Left kidney (tissue), 2 donors: ENCODE data around the gene ATRIP. TPM values are rescaled to one million over a fixed set of nuclear protein-coding genes. Genes with fewer than 3 reads are reported as not detected.

ENCODE experiments used
- DNase-seq: peaks from one replicate; pipeline ENCODE4 v3.0.0-alpha.2; 2013
- polyA plus RNA-seq: library from polyadenylated mRNA; unstranded; fragments of 120-200 nt; gene quantifications from one replicate; pipeline ENCODE4 v1.2.1, GENCODE V29; 2013; ENCODE audit not compliant: insufficient read length

The ATRIP gene
- polyA plus RNA-seq, 1 donor = 15.7 TPM

DNA sequence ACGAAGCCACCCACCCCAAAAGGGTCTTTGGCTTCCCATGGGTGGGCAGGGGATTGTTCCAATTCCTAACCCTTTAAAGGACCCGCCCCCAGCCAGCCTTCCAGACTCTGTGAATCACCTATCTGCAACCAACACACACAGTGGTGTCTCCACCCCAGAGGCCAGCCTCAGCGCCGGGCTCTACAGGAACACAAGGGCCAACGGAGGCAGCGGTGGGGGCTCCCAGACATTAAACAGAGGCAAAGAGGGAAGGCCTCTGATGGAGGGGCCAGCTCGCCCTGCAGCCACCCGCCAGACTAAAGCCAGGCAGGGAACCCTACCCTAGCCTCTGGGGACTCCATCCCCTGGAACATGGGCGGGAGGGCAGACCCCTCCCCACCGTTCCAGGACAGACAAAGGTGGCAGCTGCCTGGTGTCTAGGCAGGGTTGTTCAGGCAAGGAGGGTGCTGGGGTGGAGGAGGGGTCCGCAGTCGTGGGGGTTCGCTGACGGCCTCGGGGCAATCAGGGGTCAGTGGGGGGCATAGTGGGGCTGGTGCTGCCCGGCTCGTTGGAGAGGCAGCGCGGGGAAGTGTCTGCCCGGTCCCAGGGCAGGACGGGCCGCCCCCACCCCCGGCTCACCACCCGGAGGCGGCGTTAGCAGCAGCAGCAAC lies 57.0 kb downstream of the ATRIP start:
- peak; percentile 3 for DNase-seq

DNA sequence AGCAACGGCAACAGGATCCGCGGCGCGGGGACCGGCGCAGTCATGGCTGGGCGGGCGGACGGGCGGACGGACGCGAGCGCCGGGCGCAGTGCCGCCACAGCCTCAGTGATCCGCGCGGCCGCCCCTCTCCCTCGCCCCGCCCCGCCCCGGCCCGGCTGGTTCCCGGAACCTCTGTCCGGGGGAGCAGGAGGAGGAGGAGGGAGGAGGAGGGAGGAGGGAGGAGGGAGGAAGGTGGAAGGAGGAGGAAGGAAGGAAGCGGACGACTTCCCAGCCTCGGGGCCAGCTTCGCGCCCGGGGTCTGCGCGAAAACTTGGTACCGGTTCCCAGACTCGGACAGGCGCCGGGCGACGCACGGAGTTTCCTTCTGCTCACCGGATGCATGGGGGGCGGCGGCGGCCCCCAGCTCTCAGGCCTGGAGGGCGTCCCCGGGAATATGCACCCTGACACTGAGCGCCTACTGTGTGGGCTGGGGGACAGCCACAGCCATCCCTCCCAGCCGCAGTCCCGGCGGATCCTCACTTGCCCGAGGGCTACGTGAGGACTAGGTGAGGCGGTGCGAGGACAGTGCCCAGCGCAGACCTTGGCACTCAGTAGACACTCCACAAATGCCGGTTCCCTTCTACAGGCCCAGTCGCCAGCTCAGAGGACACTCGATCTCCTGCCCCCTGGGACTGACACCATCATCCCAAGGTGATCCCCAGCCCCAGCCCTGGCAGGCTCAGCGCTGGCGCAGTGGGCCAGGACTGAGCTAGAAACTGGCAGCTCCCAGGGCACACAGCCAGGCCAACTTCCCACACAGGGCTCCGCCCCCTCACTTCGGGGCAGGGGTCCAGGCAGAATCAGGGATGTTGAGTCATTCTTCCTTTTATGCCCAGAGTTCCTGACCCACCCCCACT lies 57.8 kb downstream of the ATRIP start, which contains the start of gene SHISA5:
TSS of gene SHISA5 (minus strand) at position 124 of the 896 bp plus-strand sequence. CDS start at position 44, 80 bp downstream.
- peak; percentile 62 for DNase-seq

DNA sequence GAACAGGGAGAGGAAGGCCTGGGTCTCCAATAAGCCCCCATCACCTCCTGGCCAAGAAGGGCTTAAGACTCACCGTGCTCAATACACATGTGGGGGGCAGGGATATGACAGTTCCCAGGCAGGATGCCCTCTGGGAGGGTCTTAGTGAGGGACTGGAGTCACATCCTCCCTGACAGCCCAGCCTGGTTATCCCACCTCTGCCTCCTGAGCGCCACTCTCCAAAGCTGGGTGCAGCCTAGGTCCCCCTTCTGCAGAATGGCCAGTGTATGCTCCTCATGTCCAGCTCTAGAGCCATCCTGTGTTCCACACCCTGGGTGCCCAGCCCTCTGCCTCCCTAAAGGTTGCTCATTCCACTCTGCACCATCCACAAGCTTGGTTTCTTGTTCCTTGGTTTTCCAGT lies 58.6 kb downstream of the ATRIP start:
- no peak for DNase-seq

DNA sequence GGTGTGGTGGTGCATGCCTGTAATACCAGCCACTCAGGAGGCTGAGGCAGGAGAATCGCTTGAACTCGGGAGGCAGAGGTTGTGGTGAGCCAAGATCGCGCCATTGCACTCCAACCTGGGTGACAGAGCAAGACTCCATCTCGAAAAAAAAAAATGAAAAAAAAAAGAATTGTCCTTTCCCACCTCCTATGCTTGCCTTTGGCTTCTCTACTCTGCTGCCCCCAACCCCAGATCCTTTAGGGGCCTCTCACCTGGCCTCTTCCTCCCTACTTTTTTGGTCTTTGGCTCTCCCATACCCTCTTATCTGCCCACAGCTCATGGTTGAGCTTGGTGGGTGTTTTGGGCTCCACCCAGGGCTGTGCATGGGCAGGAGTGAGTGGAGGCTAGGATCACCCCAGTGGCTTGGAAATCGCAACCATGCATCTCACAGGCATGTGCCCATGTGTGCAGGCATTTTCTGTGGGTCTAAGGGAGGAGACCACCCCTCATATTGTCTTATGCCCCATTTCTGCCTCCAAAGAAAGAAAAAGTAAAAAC lies 59.5 kb downstream of the ATRIP start:
- DNase-seq = no peak

DNA sequence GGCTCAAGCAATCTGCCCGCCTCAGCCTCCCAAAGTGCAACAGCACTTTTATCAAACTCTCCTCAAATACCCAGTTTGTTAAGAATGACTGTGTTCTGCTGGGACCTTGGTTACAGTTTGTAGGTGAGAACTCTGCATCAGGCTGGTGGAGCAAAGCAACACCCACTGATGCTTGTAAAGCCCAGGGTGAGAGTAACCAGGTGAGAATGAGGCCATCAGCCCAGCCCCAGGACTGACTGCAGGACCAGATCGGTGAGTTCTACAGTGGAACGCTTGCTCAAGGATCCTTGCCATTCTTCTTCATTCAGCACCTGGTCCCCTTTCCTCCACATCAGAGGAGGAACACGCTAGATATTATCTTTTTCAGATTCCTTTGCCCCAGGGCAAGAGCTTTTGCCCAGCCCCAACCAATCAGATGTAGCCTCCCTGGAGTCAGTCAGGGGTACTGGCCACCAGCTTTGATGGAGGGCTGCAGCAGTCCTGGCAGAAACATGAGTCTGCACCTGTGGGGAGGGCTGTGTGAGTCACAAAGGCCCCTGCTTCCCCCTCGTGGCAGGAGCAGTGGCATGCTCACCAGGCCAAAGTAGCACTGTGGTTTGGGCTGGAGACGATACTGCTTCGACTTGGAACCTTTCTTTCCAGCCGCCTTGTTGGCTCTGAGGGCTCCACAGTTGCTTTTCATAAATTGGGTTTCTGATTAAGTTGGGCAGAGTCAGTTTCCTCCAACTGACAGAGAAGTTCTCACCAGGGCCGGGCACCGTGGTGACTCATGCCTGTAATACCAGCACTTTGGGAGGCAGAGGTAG lies 60.9 kb downstream of the ATRIP start:
- peak; percentile 39 for DNase-seq

DNA sequence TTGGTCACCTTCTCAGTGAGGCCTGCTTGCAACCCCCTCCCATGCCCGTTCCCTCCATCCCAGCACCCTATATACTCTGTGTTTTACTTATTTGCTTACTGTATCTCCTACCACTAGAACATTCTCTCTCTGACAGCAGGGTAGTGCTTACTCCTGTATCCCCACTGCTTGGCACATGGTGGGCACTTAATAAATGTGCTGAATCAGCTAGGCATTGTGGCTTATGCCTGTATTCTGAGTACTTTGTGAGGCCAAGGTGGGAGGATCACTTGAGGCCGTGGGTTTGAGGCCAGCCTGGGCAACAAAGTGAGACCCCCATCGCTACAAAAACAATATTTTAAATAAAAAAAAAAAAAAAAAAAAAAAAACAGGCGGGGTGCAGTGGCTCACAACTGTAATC lies 65.0 kb downstream of the ATRIP start:
- no peak for DNase-seq

DNA sequence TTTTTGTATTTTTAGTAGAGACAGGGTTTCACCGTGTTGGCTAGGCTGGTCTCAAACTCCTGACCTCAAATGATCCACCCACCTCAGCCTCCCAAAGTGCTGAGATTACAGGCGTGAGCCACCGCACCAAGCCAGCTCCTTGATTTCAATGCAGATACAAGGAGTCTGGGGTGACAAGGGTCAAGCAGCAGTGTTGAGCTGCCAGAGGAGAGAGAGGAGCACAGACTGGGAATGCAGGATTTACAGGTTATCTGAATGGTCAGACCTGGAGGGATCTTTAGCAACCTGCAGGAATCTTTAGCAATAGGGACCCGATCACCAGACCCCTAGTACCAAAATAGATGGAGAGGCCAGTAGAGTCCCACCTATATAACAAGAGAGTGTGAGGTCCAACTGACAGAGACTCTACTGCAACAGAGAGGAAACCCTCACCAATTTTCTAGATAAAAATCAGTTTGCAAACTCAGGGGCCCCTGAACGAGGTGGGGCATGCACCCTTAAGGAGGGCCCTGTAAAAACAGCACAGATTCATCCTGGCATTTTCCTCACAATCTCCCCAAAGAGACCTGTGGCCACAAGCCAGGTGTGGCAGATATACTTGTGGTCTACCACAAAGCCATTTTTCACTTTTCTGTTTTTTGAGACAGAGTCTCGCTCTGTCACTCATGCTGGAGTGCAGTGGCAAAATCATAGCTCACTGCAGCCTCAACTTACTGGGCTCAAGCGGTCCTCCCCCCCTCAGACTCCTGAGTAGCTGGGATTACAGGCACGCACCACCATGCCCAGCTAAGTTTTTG lies 68.1 kb downstream of the ATRIP start:
- DNase-seq = no peak

Other genes starting within 250 kb of the ATRIP start
- 0.38 TPM for gene CAMP, start 223.2 kb upstream of the ATRIP start, polyA plus RNA-seq
- gene ZNF589, start 205.6 kb upstream of the ATRIP start, polyA plus RNA-seq = 22.2 TPM
- 36.9 TPM for gene NME6, start 145.4 kb upstream of the ATRIP start, polyA plus RNA-seq
- gene SPINK8, start 113.1 kb upstream of the ATRIP start, polyA plus RNA-seq = 0.43 TPM
- gene FBXW12, start 74.5 kb upstream of the ATRIP start, polyA plus RNA-seq = 0.73 TPM
- 222 TPM for gene PLXNB1, start 16.7 kb upstream of the ATRIP start, polyA plus RNA-seq
- gene CCDC51, start 6.6 kb upstream of the ATRIP start, polyA plus RNA-seq = 24.6 TPM
- gene TMA7, start 6.5 kb upstream of the ATRIP start, polyA plus RNA-seq = 240 TPM
- gene SHISA5, start 57.4 kb downstream of the ATRIP start, polyA plus RNA-seq = 90.9 TPM
- gene PFKFB4, start 110.1 kb downstream of the ATRIP start, polyA plus RNA-seq = 4.3 TPM
- gene UCN2, start 117.0 kb downstream of the ATRIP start, polyA plus RNA-seq = 0.37 TPM
- gene COL7A1, start 148.6 kb downstream of the ATRIP start, polyA plus RNA-seq = 21.6 TPM
- gene UQCRC1, start 162.9 kb downstream of the ATRIP start, polyA plus RNA-seq = 269 TPM
- gene TMEM89, start 175.0 kb downstream of the ATRIP start, polyA plus RNA-seq = not detected
- gene SLC26A6, start 188.7 kb downstream of the ATRIP start, polyA plus RNA-seq = 31.8 TPM
- gene CELSR3, start 216.1 kb downstream of the ATRIP start, polyA plus RNA-seq = 1.1 TPM
- gene NCKIPSD, start 239.2 kb downstream of the ATRIP start, polyA plus RNA-seq = 16.2 TPM